ENCODE data around the gene SNX9. TPM values are rescaled to one million over a fixed set of nuclear protein-coding genes. Genes with fewer than 3 reads are reported as not detected.

The SNX9 gene
- total and polyA plus RNA-seq, 2 donors (not counting 1 experiment from before 2014, with no cell fraction given): 56.8 to 117 TPM

DNA sequence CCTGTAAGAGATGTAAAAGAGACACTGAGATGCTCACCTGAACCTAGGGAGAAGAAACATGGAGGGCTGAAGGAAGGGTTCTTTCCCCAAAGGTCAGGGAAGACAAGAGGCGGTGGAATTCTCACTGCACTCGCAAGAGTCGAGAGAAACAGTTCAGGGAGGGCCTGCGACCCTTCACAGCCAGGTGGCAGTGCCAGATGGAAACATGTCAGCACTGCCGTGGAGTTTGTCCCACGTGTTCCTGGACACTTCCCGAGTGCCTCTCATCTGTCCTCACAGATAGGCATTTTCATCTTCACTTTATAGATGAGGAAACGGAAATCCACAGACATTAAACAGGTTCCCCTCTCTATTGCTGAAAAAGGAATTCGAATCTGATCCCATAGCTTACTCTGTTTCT is 88.2 kb downstream of the SNX9 start:
- H3K4me3 ChIP-seq (replicated peaks in 1 of 4; ENCODE audit: control extremely low read depth in 1 of 4, insufficient read depth in 1 of 4, low read depth in 3 of 4, low read length in 4 of 4): no peak overlapping the region
- H4K20me1 ChIP-seq (ENCODE audit: control insufficient read depth, extremely low read depth, insufficient read depth, low read length): no peaks in the 10 kb centered on the region
- no peak overlapping the region for H3K4me2 ChIP-seq (ENCODE audit: extremely low read depth, insufficient read depth, low read length)
- H3K9me3 ChIP-seq (ENCODE audit: control insufficient read depth, insufficient read depth, low read depth, low read length): no peaks in the 10 kb centered on the region
- H3K4me1 ChIP-seq (ENCODE audit: control insufficient read depth, extremely low read depth, insufficient read depth, low read length): peaks cover 3% of the 10 kb centered on the region
- TF ChIP-seq, protein P1, sequence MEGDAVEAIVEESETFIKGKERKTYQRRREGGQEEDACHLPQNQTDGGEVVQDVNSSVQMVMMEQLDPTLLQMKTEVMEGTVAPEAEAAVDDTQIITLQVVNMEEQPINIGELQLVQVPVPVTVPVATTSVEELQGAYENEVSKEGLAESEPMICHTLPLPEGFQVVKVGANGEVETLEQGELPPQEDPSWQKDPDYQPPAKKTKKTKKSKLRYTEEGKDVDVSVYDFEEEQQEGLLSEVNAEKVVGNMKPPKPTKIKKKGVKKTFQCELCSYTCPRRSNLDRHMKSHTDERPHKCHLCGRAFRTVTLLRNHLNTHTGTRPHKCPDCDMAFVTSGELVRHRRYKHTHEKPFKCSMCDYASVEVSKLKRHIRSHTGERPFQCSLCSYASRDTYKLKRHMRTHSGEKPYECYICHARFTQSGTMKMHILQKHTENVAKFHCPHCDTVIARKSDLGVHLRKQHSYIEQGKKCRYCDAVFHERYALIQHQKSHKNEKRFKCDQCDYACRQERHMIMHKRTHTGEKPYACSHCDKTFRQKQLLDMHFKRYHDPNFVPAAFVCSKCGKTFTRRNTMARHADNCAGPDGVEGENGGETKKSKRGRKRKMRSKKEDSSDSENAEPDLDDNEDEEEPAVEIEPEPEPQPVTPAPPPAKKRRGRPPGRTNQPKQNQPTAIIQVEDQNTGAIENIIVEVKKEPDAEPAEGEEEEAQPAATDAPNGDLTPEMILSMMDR (conservative IDR thresholded peaks at IDR 0.05 in 1 of 2, IDR thresholded peaks at IDR 0.05 in 1 of 2; ENCODE audit: low read depth in 1 of 2, low read length in 2 of 2): no peak
- TF ChIP-seq EZH2 (IDR thresholded peaks at IDR 0.05; ENCODE audit: low read length, missing control alignments): no peak
- H3K36me3 ChIP-seq (ENCODE audit: control insufficient read depth, insufficient read depth, low read length): peaks cover 7% of the 10 kb centered on the region
- H3K9ac ChIP-seq (ENCODE audit: insufficient read depth, low read length): no peak overlapping the region
- no peak overlapping the region for H3K27ac ChIP-seq (ENCODE audit: insufficient read depth, low read length)
- no peaks in the 10 kb centered on the region for H3K79me2 ChIP-seq (ENCODE audit: control insufficient read depth, insufficient read depth, low read length)
- no peak overlapping the region for H2AFZ ChIP-seq (ENCODE audit: low read length)
- H3K27me3 ChIP-seq (ENCODE audit: control insufficient read depth, insufficient read depth, low read length): no peaks in the 10 kb centered on the region
- no peak for DNase-seq (ENCODE audit: low read depth in 2 of 2)

DNA sequence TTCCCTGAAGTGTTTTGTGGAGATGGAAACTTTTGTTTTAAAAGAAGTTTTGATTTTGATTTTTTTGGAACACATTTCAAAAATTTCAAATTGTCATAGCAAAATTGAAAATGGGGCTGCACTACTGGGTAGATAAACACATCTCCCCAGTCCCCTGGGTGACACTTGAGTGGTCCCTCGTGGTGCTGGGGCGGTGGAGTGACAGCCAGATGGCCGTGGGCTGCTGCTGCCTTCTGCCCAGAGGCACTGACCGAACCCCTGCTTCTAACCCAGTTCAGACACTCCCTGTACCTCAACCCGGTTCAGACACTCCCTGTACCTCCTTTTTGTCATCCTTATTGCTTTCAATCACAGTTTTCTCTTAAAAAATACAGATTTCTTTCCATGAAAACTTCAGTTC is 88.7 kb downstream of the SNX9 start:
- no peak overlapping the region for H3K9ac ChIP-seq (ENCODE audit: insufficient read depth, low read length)
- peak overlapping the region; percentile 22 for H3K27ac ChIP-seq (ENCODE audit: insufficient read depth, low read length)
- H3K4me2 ChIP-seq (ENCODE audit: extremely low read depth, insufficient read depth, low read length): peak overlapping the region; percentile 9

DNA sequence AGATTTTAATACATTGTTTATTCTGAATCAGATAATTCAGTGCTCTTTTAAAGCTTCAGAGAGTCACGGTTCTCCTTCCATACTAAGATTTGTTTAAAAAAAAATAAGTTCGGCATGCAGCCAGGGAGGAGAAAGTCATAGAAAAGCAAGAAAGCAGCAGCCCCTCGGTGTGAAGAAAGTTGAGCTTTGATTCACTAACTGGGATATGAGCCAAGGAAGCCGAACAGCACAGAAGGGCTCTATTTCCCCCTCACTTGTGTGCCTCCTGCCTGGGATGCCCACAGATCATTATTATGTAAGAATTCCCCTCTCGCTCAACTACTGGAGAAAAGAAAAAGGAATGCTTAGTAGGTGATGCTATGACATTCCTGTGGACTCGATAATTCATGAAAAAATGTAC is 89.3 kb downstream of the SNX9 start:
- no peaks in the 10 kb centered on the region for H4K20me1 ChIP-seq (ENCODE audit: control insufficient read depth, extremely low read depth, insufficient read depth, low read length)
- no peak overlapping the region for H3K9ac ChIP-seq (ENCODE audit: insufficient read depth, low read length)
- no peak overlapping the region for H3K4me3 ChIP-seq (replicated peaks in 1 of 4; ENCODE audit: control extremely low read depth in 1 of 4, insufficient read depth in 1 of 4, low read depth in 3 of 4, low read length in 4 of 4)
- TF ChIP-seq, protein P1 (conservative IDR thresholded peaks at IDR 0.05 in 1 of 2, IDR thresholded peaks at IDR 0.05 in 1 of 2; ENCODE audit: low read depth in 1 of 2, low read length in 2 of 2): no peak
- no peak for TF ChIP-seq EZH2 (IDR thresholded peaks at IDR 0.05; ENCODE audit: low read length, missing control alignments)
- no peaks in the 10 kb centered on the region for H3K79me2 ChIP-seq (ENCODE audit: control insufficient read depth, insufficient read depth, low read length)
- peaks cover 3% of the 10 kb centered on the region for H3K4me1 ChIP-seq (ENCODE audit: control insufficient read depth, extremely low read depth, insufficient read depth, low read length)
- H3K4me2 ChIP-seq (ENCODE audit: extremely low read depth, insufficient read depth, low read length): no peak overlapping the region
- H3K36me3 ChIP-seq (ENCODE audit: control insufficient read depth, insufficient read depth, low read length): peaks cover 7% of the 10 kb centered on the region
- H2AFZ ChIP-seq (ENCODE audit: low read length): no peak overlapping the region
- no peaks in the 10 kb centered on the region for H3K9me3 ChIP-seq (ENCODE audit: control insufficient read depth, insufficient read depth, low read depth, low read length)
- no peaks in the 10 kb centered on the region for H3K27me3 ChIP-seq (ENCODE audit: control insufficient read depth, insufficient read depth, low read length)
- no peak overlapping the region for H3K27ac ChIP-seq (ENCODE audit: insufficient read depth, low read length)
- peak; percentile 87 to 96 for DNase-seq (ENCODE audit: low read depth in 2 of 2)

More for the DNA sequence above, 88.7 kb downstream of the SNX9 start:
- H3K4me1 ChIP-seq (ENCODE audit: control insufficient read depth, extremely low read depth, insufficient read depth, low read length): peaks cover 3% of the 10 kb centered on the region
- DNase-seq (ENCODE audit: low read depth in 2 of 2): no peak
- no peaks in the 10 kb centered on the region for H3K9me3 ChIP-seq (ENCODE audit: control insufficient read depth, insufficient read depth, low read depth, low read length)
- no peaks in the 10 kb centered on the region for H3K79me2 ChIP-seq (ENCODE audit: control insufficient read depth, insufficient read depth, low read length)
- H3K36me3 ChIP-seq (ENCODE audit: control insufficient read depth, insufficient read depth, low read length): peaks cover 7% of the 10 kb centered on the region
- H3K4me3 ChIP-seq (replicated peaks in 1 of 4; ENCODE audit: control extremely low read depth in 1 of 4, insufficient read depth in 1 of 4, low read depth in 3 of 4, low read length in 4 of 4): no peak overlapping the region
- no peaks in the 10 kb centered on the region for H3K27me3 ChIP-seq (ENCODE audit: control insufficient read depth, insufficient read depth, low read length)
- no peak overlapping the region for H2AFZ ChIP-seq (ENCODE audit: low read length)
- TF ChIP-seq, protein P1 (conservative IDR thresholded peaks at IDR 0.05 in 1 of 2, IDR thresholded peaks at IDR 0.05 in 1 of 2; ENCODE audit: low read depth in 1 of 2, low read length in 2 of 2): no peak
- TF ChIP-seq EZH2 (IDR thresholded peaks at IDR 0.05; ENCODE audit: low read length, missing control alignments): no peak
- no peaks in the 10 kb centered on the region for H4K20me1 ChIP-seq (ENCODE audit: control insufficient read depth, extremely low read depth, insufficient read depth, low read length)

Data from fibroblast of lung (primary cell).